ENCODE results near the gene CAMK1D.
"Not testable (repeated sequence)": the region's sequence is repeated elsewhere in the genome, so short reads cannot be mapped to it uniquely, and the experiment has no call there.

The CAMK1D gene

GRCh38 chr10:12796401-12797160, 447.2 kb downstream of the CAMK1D start:
- no peak for DNase-seq (ENCODE audit: low read depth)

- DNase-seq (ENCODE audit: low read depth): no peak
Measured at GRCh38 chr10:12797471-12798262, 448.3 kb downstream of the CAMK1D start.

GRCh38 chr10:12799144-12799543, 449.8 kb downstream of the CAMK1D start:
- DNase-seq (ENCODE audit: low read depth): no peak

- DNase-seq (ENCODE audit: low read depth): no peak
Measured at GRCh38 chr10:12799714-12800113, 450.4 kb downstream of the CAMK1D start.

GRCh38 chr10:12800302-12800701, 451.0 kb downstream of the CAMK1D start:
- DNase-seq (ENCODE audit: low read depth): no peak

- DNase-seq (ENCODE audit: low read depth): no peak
Measured at GRCh38 chr10:12801214-12802087, 452.1 kb downstream of the CAMK1D start.

- DNase-seq (ENCODE audit: low read depth): no peak
Measured at GRCh38 chr10:12803776-12804175, 454.4 kb downstream of the CAMK1D start.

- DNase-seq (ENCODE audit: low read depth): no peak
Measured at GRCh38 chr10:12806228-12807095, 457.1 kb downstream of the CAMK1D start.

GRCh38 chr10:12807096-12807755, 457.9 kb downstream of the CAMK1D start:
- DNase-seq (ENCODE audit: low read depth): no peak

- no peak for DNase-seq (ENCODE audit: low read depth)
Measured at GRCh38 chr10:12808014-12808613, 458.8 kb downstream of the CAMK1D start.

GRCh38 chr10:12810046-12810445, 460.7 kb downstream of the CAMK1D start:
- not testable (repeated sequence) for DNase-seq (ENCODE audit: low read depth)

- DNase-seq (ENCODE audit: low read depth): no peak
Measured at GRCh38 chr10:12811826-12812225, 462.5 kb downstream of the CAMK1D start.

GRCh38 chr10:12812571-12812970, 463.2 kb downstream of the CAMK1D start:
- no peak for DNase-seq (ENCODE audit: low read depth)

- DNase-seq (ENCODE audit: low read depth): no peak
Measured at GRCh38 chr10:12814166-12814565, 464.8 kb downstream of the CAMK1D start.

- no peak for DNase-seq (ENCODE audit: low read depth)
Measured at GRCh38 chr10:12819071-12819470, 469.7 kb downstream of the CAMK1D start.

- DNase-seq (ENCODE audit: low read depth): no peak
Measured at GRCh38 chr10:12819656-12820055, 470.3 kb downstream of the CAMK1D start.

GRCh38 chr10:12822126-12822892, 473.0 kb downstream of the CAMK1D start:
- no peak for DNase-seq (ENCODE audit: low read depth)

- no peak for DNase-seq (ENCODE audit: low read depth)
Measured at GRCh38 chr10:12822893-12823170, 473.5 kb downstream of the CAMK1D start.

- DNase-seq (ENCODE audit: low read depth): no peak
Measured at GRCh38 chr10:12823328-12823727, 474.0 kb downstream of the CAMK1D start.
